ENCODE measurements around the gene LMF1. TPM values are rescaled to one million over a fixed set of nuclear protein-coding genes. Genes with fewer than 3 reads are reported as not detected.
A peak's percentile ranks its signal among the peaks of the same experiment; 100 is the strongest.

Gene LMF1
- total RNA-seq, 1 donor from 2014 or later = 16.0 TPM

DNA sequence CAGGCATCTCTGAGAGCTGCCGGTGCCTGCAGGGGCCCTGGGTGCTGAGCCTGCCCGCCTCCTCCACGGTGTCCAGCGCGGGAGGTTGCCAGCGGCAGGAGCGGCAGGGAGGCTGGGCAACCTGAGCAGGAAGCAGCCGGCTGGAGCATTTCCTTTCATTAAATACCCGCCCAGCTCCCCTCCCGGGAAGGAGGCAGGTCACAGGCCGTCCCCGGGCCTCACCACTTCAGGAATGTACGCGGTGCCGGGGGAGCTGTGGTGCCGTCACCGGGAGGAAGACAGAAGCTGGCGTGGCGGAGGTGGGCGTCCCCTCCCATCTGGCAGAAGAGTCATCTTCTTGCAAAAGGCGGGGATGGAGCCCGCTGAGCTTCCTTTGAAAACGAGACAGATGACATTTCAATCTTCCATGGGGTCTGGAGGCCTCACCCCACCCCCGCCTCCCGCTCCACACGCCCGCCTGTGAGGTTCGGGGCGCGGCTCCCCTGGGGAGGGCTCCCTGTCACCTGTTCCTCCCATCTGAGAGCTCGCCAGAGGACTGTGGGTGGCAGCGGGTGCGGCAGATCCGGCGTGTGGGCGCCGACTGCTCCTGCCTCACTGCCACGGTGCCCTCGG lies 26.8 kb upstream of the LMF1 start:
- TF ChIP-seq, protein P1, sequence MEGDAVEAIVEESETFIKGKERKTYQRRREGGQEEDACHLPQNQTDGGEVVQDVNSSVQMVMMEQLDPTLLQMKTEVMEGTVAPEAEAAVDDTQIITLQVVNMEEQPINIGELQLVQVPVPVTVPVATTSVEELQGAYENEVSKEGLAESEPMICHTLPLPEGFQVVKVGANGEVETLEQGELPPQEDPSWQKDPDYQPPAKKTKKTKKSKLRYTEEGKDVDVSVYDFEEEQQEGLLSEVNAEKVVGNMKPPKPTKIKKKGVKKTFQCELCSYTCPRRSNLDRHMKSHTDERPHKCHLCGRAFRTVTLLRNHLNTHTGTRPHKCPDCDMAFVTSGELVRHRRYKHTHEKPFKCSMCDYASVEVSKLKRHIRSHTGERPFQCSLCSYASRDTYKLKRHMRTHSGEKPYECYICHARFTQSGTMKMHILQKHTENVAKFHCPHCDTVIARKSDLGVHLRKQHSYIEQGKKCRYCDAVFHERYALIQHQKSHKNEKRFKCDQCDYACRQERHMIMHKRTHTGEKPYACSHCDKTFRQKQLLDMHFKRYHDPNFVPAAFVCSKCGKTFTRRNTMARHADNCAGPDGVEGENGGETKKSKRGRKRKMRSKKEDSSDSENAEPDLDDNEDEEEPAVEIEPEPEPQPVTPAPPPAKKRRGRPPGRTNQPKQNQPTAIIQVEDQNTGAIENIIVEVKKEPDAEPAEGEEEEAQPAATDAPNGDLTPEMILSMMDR (conservative IDR thresholded peaks at IDR 0.05) = no peak
- Mint-ChIP-seq H3K36me3 (ENCODE audit: low read depth) (no peaks in the 10 kb centered on the region), H3K9me3 (no peaks in the 10 kb centered on the region), H3K27ac (ENCODE audit: unreplicated experiment) (no peak overlapping the region), H3K4me3 (no peak overlapping the region), H3K4me1 (peaks cover 11% of the 10 kb centered on the region), H3K27me3 (ENCODE audit: low read depth) (peaks cover 23% of the 10 kb centered on the region)
- DNase-seq (ENCODE audit: low read depth, low spot score) = no peak

DNA sequence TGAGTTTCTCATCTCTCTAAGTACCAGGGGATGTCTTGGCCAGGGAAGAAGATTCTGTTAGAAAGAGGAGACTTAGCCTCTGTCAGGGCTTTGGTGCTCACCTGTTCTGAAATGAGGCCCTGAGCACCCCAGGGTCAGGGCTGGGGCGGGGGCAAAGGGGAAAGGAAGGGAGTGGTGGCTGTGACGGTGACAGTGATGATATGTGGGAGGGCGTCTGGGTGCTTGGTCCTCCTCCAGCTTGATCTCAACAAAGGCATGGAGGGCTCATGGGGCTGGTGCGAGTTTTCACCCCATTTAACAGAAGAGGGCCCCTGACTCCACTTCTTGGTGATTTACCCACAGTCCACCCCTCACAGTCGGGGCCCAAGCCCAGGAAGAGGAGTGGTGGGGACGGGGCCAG lies 25.9 kb upstream of the LMF1 start:
- Mint-ChIP-seq H3K27ac (ENCODE audit: unreplicated experiment) (peak overlapping the region; percentile 6), H3K27me3 (ENCODE audit: low read depth) (peaks cover 23% of the 10 kb centered on the region), H3K4me3 (peak overlapping the region; percentile 39), H3K4me1 (peaks cover 17% of the 10 kb centered on the region), H3K36me3 (ENCODE audit: low read depth) (no peaks in the 10 kb centered on the region), H3K9me3 (no peaks in the 10 kb centered on the region)
- no peak for DNase-seq (ENCODE audit: low read depth, low spot score)
- TF ChIP-seq, protein P1 (conservative IDR thresholded peaks at IDR 0.05) = no peak

DNA sequence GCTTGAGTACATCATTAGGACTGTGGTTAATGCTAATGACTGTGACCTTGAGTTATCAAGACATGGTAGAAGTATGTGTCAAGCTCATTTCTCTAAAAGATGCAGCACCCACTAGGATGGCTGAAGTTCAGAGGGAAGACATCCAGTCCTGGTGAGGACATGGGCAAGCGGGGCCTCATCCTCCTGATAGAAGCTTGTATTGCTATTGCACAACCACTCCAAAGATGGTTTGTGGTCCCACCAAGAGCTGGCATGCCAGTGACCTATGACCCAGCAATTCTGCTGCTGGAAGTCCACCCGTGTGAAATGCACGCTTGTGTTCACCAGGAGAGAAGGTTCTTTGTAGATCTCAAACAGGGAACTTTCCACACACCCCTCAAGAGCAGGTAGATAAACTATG lies 25.0 kb upstream of the LMF1 start:
- no peak for DNase-seq (ENCODE audit: low read depth, low spot score)
- Mint-ChIP-seq H3K36me3 (ENCODE audit: low read depth) (no peaks in the 10 kb centered on the region), H3K27me3 (ENCODE audit: low read depth) (peaks cover 24% of the 10 kb centered on the region), H3K4me1 (peaks cover 23% of the 10 kb centered on the region), H3K4me3 (peak overlapping the region; percentile 39), H3K9me3 (no peaks in the 10 kb centered on the region), H3K27ac (ENCODE audit: unreplicated experiment) (no peak overlapping the region)
- TF ChIP-seq, protein P1 (conservative IDR thresholded peaks at IDR 0.05) = no peak

DNA sequence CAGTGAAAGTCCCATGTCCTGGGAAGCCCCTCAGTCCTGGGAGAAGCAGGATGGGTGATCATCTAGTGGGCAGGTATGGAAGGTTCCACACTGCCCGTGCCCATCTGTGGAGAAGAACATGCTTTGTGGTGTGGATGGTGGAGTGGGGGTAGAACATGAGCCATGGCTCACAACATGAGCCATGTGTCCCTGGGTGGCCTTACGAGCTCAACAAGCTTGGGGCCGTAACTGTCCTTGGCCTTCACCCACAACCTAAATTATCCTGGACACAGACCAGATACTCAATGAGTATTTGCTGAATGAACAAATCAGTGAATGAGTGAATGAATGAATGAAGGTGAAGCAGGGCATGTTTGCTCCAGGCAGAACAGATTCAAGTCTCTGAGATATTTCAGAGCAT lies 24.3 kb upstream of the LMF1 start:
- TF ChIP-seq, protein P1 (conservative IDR thresholded peaks at IDR 0.05) = no peak
- H3K27ac Mint-ChIP-seq (ENCODE audit: unreplicated experiment) = no peak overlapping the region
- H3K4me1 Mint-ChIP-seq = peaks cover 23% of the 10 kb centered on the region

DNA sequence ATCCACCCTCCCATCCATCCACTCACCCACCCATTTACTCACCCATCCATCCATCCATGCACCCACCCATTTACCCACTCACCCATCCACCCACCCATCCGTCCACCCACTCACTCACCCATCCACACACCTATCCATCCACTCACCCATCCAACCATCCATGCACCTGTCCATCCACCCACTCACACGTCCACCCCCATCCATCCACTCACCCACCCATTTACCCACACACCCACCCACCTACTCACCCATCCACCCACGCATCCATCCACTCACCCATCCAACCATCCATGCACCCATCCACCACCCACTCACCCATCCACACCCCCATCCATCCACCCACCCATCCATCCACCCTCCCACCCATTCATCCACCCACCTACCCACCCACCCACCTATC lies 22.9 kb upstream of the LMF1 start:
- Mint-ChIP-seq H3K27ac (ENCODE audit: unreplicated experiment) (no peak overlapping the region), H3K27me3 (ENCODE audit: low read depth) (peaks cover 24% of the 10 kb centered on the region), H3K9me3 (no peaks in the 10 kb centered on the region), H3K36me3 (ENCODE audit: low read depth) (no peaks in the 10 kb centered on the region), H3K4me3 (no peak overlapping the region), H3K4me1 (peaks cover 23% of the 10 kb centered on the region)
- TF ChIP-seq, protein P1 (conservative IDR thresholded peaks at IDR 0.05) = no peak
- DNase-seq (ENCODE audit: low read depth, low spot score) = no peak

More for the DNA sequence above, 24.3 kb upstream of the LMF1 start:
- Mint-ChIP-seq H3K36me3 (ENCODE audit: low read depth) (no peaks in the 10 kb centered on the region), H3K9me3 (no peaks in the 10 kb centered on the region), H3K4me3 (no peak overlapping the region), H3K27me3 (ENCODE audit: low read depth) (peaks cover 24% of the 10 kb centered on the region)
- no peak for DNase-seq (ENCODE audit: low read depth, low spot score)
